HG03457 (cell line): ENCODE results near the gene VEGFA.

Experiments used
- ATAC-seq: cut with Tn5 transposase; IDR thresholded peaks from one replicate; pipeline ENCODE4 v1.9.1; 2021; ENCODE audit warnings: moderate number of reproducible peaks; ENCODE audit not compliant: unreplicated experiment

The VEGFA gene

GRCh38 chr6:43771858-43772680 is 2.1 kb downstream of the VEGFA start:
- no peak for ATAC-seq

GRCh38 chr6:43772681-43773049 is 2.7 kb downstream of the VEGFA start:
- no peak for ATAC-seq

GRCh38 chr6:43773050-43773979 is 3.3 kb downstream of the VEGFA start:
- ATAC-seq: no peak

GRCh38 chr6:43773980-43774775 is 4.2 kb downstream of the VEGFA start:
- no peak for ATAC-seq

- ATAC-seq: no peak
Measured at GRCh38 chr6:43774776-43775534, 4.9 kb downstream of the VEGFA start.

- ATAC-seq: no peak
Measured at GRCh38 chr6:43775535-43775885, 5.5 kb downstream of the VEGFA start.

GRCh38 chr6:43776115-43776798 is 6.2 kb downstream of the VEGFA start:
- no peak for ATAC-seq

GRCh38 chr6:43776799-43777776 is 7.1 kb downstream of the VEGFA start:
- ATAC-seq: no peak

GRCh38 chr6:43778131-43778855 is 8.3 kb downstream of the VEGFA start:
- ATAC-seq: no peak

GRCh38 chr6:43778976-43779851 is 9.2 kb downstream of the VEGFA start:
- ATAC-seq: no peak

- no peak for ATAC-seq
Measured at GRCh38 chr6:43779852-43780236, 9.8 kb downstream of the VEGFA start.

- ATAC-seq: no peak
Measured at GRCh38 chr6:43780293-43780692, 10.3 kb downstream of the VEGFA start.

- no peak for ATAC-seq
Measured at GRCh38 chr6:43780941-43781928, 11.2 kb downstream of the VEGFA start.

- no peak for ATAC-seq
Measured at GRCh38 chr6:43781941-43782704, 12.1 kb downstream of the VEGFA start.
